Activated CD4-positive, alpha-beta T cell treated with anti-CD3 and anti-CD28 coated beads, Interleukin-2, Interleukin-4, amounts not matched to agents 100 ng/mL and 50 ng/mL, durations not matched to agents 16 hours and 8 hours (primary cell): ENCODE data around the gene TMSB4X.
"Not testable (repeated sequence)": the region's sequence is repeated elsewhere in the genome, so short reads cannot be mapped to it uniquely, and the experiment has no call there.

Experiments
- DNase-seq: peaks from one replicate; pipeline ENCODE4 v3.0.0-alpha.2; 2020; ENCODE audit warnings: low spot score

The TMSB4X gene

GRCh38 chrX:12997906-12998687 lies 23.2 kb downstream of the TMSB4X start:
- DNase-seq: peak; percentile 49

GRCh38 chrX:12999422-12999821 lies 24.5 kb downstream of the TMSB4X start:
- DNase-seq: peak; percentile 88

GRCh38 chrX:13000301-13000811 lies 25.4 kb downstream of the TMSB4X start:
- peak; percentile 70 for DNase-seq

- DNase-seq: no peak
Observed at GRCh38 chrX:13001097-13001496, 26.2 kb downstream of the TMSB4X start.

- peak; percentile 57 for DNase-seq
Observed at GRCh38 chrX:13001961-13002671, 27.2 kb downstream of the TMSB4X start.

GRCh38 chrX:13005661-13006473 lies 31.0 kb downstream of the TMSB4X start:
- peak; percentile 61 for DNase-seq

- no peak for DNase-seq
Observed at GRCh38 chrX:13007519-13008188, 32.7 kb downstream of the TMSB4X start.

GRCh38 chrX:13008189-13008533 lies 33.3 kb downstream of the TMSB4X start:
- DNase-seq: no peak

- DNase-seq: no peak
Observed at GRCh38 chrX:13008851-13009250, 33.9 kb downstream of the TMSB4X start.

- DNase-seq: no peak
Observed at GRCh38 chrX:13009273-13009672, 34.4 kb downstream of the TMSB4X start.

GRCh38 chrX:13009844-13010243 lies 34.9 kb downstream of the TMSB4X start:
- DNase-seq: no peak

GRCh38 chrX:13010546-13010945 lies 35.6 kb downstream of the TMSB4X start:
- no peak for DNase-seq

GRCh38 chrX:13013363-13014110 lies 38.6 kb downstream of the TMSB4X start:
- peak; percentile 83 for DNase-seq

GRCh38 chrX:13014111-13015096 lies 39.5 kb downstream of the TMSB4X start:
- no peak for DNase-seq

GRCh38 chrX:13015536-13016236 lies 40.8 kb downstream of the TMSB4X start:
- no peak for DNase-seq

GRCh38 chrX:13016731-13017130 lies 41.8 kb downstream of the TMSB4X start:
- DNase-seq: not testable (repeated sequence)

GRCh38 chrX:13022926-13023325 lies 48.0 kb downstream of the TMSB4X start:
- DNase-seq: no peak

- no peak for DNase-seq
Observed at GRCh38 chrX:13023567-13023966, 48.7 kb downstream of the TMSB4X start.

GRCh38 chrX:13023979-13024378 lies 49.1 kb downstream of the TMSB4X start:
- DNase-seq: no peak
